HEK293 (cell line): ENCODE results near the gene PTDSS2.
"Not testable (repeated sequence)": the region's sequence is repeated elsewhere in the genome, so short reads cannot be mapped to it uniquely, and the experiment has no call there.

Experiments used
- CTCF ChIA-PET: fragments of 350-600 bp; formaldehyde crosslinking; extraction: SDS; loops from one replicate; lab custom pipeline; 2021; ENCODE audit warnings: antibody characterized with exemption; lab: Yijun Ruan, JAX
- POLR2A ChIA-PET: fragments of 300-600 bp; formaldehyde crosslinking; extraction: SDS; loops from one replicate; lab custom pipeline; 2020; ENCODE audit warnings: antibody characterized with exemption, inconsistent platforms; lab: Yijun Ruan, JAX
- H3K27ac ChIP-seq: fragments of 200-500 bp; sonication (Bioruptor generic); 2 replicates; pipeline ENCODE4 v1.5.1; 2014; ENCODE audit warnings: low read depth, low read length, control low read depth, inconsistent platforms; ENCODE audit errors: extremely low read depth
- H3K36me3 ChIP-seq, 2 experiments: fragments of 200-500 bp in 1 of 2; sonication (Bioruptor generic) in 1 of 2; 1 replicate in 1 of 2; 2 replicates in 1 of 2; pipeline ENCODE4 v1.5.1; 2014 to 2017; ENCODE audit warnings: inconsistent platforms in 2 of 2, low read length in 2 of 2; ENCODE audit not compliant: control insufficient read depth in 2 of 2, insufficient read depth in 1 of 2
- H3K4me1 ChIP-seq: fragments of 200-500 bp; sonication (Bioruptor generic); 2 replicates; pipeline ENCODE4 v1.5.1; 2014; ENCODE audit warnings: mild to moderate bottlenecking, low read length, inconsistent platforms; ENCODE audit not compliant: control insufficient read depth, insufficient read depth
- H3K4me3 ChIP-seq: 2 replicates; pipeline ENCODE4 v1.5.1; 2011; ENCODE audit warnings: low read depth, mild to moderate bottlenecking, control low read depth, low read length, moderate library complexity
- H3K9me3 ChIP-seq: fragments of 200-500 bp; sonication (Bioruptor generic); 2 replicates; pipeline ENCODE4 v1.5.1; 2014; ENCODE audit warnings: low read depth, low read length, inconsistent platforms; ENCODE audit not compliant: control insufficient read depth, insufficient read depth
- HOXA7 ChIP-seq: sonication (generic); formaldehyde crosslinking; IDR thresholded peaks from 2 replicates; pipeline ENCODE4 v1.8.1; 2022; ENCODE audit warnings: missing genetic modification reagents, borderline replicate concordance
- INSM2 ChIP-seq: fragments of 450-650 bp; formaldehyde crosslinking; IDR thresholded peaks from 2 replicates; pipeline ENCODE4 v1.5.1; 2016; ENCODE audit warnings: missing biosample characterization, missing genetic modification characterization
- KLF7 ChIP-seq: fragments of 450-650 bp; formaldehyde crosslinking; IDR thresholded peaks from 2 replicates; pipeline ENCODE4 v1.5.1; 2016; ENCODE audit warnings: missing biosample characterization, missing genetic modification characterization, borderline replicate concordance
- MYNN ChIP-seq: fragments of 450-650 bp; formaldehyde crosslinking; IDR thresholded peaks from 2 replicates; pipeline ENCODE4 v1.5.1; 2016; ENCODE audit warnings: missing biosample characterization, missing genetic modification characterization, borderline replicate concordance
- SALL2 ChIP-seq: fragments of 450-650 bp; formaldehyde crosslinking; IDR thresholded peaks from 2 replicates; pipeline ENCODE4 v1.5.0; 2017; ENCODE audit warnings: missing biosample characterization, mild to moderate bottlenecking, missing genetic modification characterization, borderline replicate concordance
- ZBTB10 ChIP-seq: fragments of 450-650 bp; formaldehyde crosslinking; IDR thresholded peaks from 2 replicates; pipeline ENCODE4 v1.5.1; 2016; ENCODE audit warnings: missing biosample characterization, missing genetic modification characterization
- ZBTB8A ChIP-seq: fragments of 450-650 bp; formaldehyde crosslinking; IDR thresholded peaks from 2 replicates; pipeline ENCODE4 v1.5.1; 2016; ENCODE audit warnings: missing biosample characterization, missing genetic modification characterization
- ZNF280D ChIP-seq: fragments of 450-650 bp; formaldehyde crosslinking; IDR thresholded peaks from 2 replicates; pipeline ENCODE4 v1.5.1; 2016; ENCODE audit warnings: missing biosample characterization, missing genetic modification characterization
- ZNF362 ChIP-seq: fragments of 450-650 bp; formaldehyde crosslinking; IDR thresholded peaks from 2 replicates; pipeline ENCODE4 v1.5.1; 2016; ENCODE audit warnings: missing biosample characterization, missing genetic modification characterization
- ZNF394 ChIP-seq: fragments of 450-650 bp; formaldehyde crosslinking; IDR thresholded peaks from 2 replicates; pipeline ENCODE4 v1.5.1; 2016; ENCODE audit warnings: missing biosample characterization, missing genetic modification characterization, mild to moderate bottlenecking, moderate library complexity, borderline replicate concordance
- ZNF513 ChIP-seq: fragments of 450-650 bp; IDR thresholded peaks from 2 replicates; pipeline ENCODE4 v1.5.1; 2018; ENCODE audit warnings: missing biosample characterization, missing genetic modification characterization
- ZNF548 ChIP-seq: fragments of 450-650 bp; formaldehyde crosslinking; IDR thresholded peaks from 2 replicates; pipeline ENCODE4 v1.5.1; 2016; ENCODE audit warnings: missing biosample characterization, missing genetic modification characterization
- ZNF658 ChIP-seq: fragments of 450-650 bp; formaldehyde crosslinking; IDR thresholded peaks from 2 replicates; pipeline ENCODE4; 2016; ENCODE audit warnings: missing biosample characterization, missing genetic modification characterization
- ZNF707 ChIP-seq: fragments of 450-650 bp; formaldehyde crosslinking; IDR thresholded peaks from 2 replicates; pipeline ENCODE4 v1.5.1; 2016; ENCODE audit warnings: missing biosample characterization, missing genetic modification characterization
- ZNF792 ChIP-seq: fragments of 450-650 bp; formaldehyde crosslinking; IDR thresholded peaks from 2 replicates; pipeline ENCODE4 v1.5.1; 2016; ENCODE audit warnings: missing biosample characterization, missing genetic modification characterization
- ZNF830 ChIP-seq: fragments of 450-650 bp; IDR thresholded peaks from 2 replicates; pipeline ENCODE4 v1.5.0; 2018; ENCODE audit warnings: missing biosample characterization, missing genetic modification characterization, low read depth, mild to moderate bottlenecking, moderate library complexity

Gene PTDSS2

GRCh38 chr11:422249-422656 lies 27.8 kb upstream of the PTDSS2 start:
- ChIA-PET CTCF (interaction anchor here (0.9 kb wide), 1 partner anchor 26 kb away, joined by 3 read pairs; no protein-coding TSS in a partner anchor), POLR2A (interaction anchor here (0.6 kb wide), 1 partner anchor 15 kb away, joined by 3 read pairs; no protein-coding TSS in a partner anchor)
- TF ChIP-seq MYNN (tag by site-specific recombination): no peak
- no peak for TF ChIP-seq SALL2 (tag by site-specific recombination)
- peak; percentile 72 for TF ChIP-seq ZNF394 (tag by site-specific recombination)
- no peak for TF ChIP-seq KLF7 (tag by site-specific recombination)
- no peaks in the 10 kb centered on the region for H3K36me3 ChIP-seq
- no peaks in the 10 kb centered on the region for H3K4me1 ChIP-seq
- no peaks in the 10 kb centered on the region for H3K9me3 ChIP-seq
- H3K27ac ChIP-seq: no peak overlapping the region
- H3K4me3 ChIP-seq: no peak overlapping the region

- POLR2A ChIA-PET: no interaction called here
- H3K36me3 ChIP-seq: no peaks in the 10 kb centered on the region
- TF ChIP-seq ZNF513 (tag by site-specific recombination) (no peak), ZNF548 (tag by site-specific recombination) (no peak), ZNF830 (tag by site-specific recombination) (no peak), HOXA7 (CRISPR knock-in tag) (no peak), ZNF280D (tag by site-specific recombination) (no peak), ZBTB8A (no peak), ZNF707 (no peak), INSM2 (tag by site-specific recombination) (no peak), ZNF362 (no peak), ZNF792 (no peak), ZBTB10 (tag by site-specific recombination) (no peak), ZNF658 (tag by site-specific recombination) (no peak)
Measured at GRCh38 chr11:424232-424631, 25.8 kb upstream of the PTDSS2 start.

GRCh38 chr11:424766-425165 lies 25.3 kb upstream of the PTDSS2 start:
- H3K27ac ChIP-seq, H3K4me3 ChIP-seq, H3K4me1 ChIP-seq, H3K9me3 ChIP-seq, H3K36me3 ChIP-seq, CTCF ChIA-PET, POLR2A ChIA-PET: not testable (repeated sequence)

More at GRCh38 chr11:424232-424631, 25.8 kb upstream of the PTDSS2 start:
- no peaks in the 10 kb centered on the region for H3K9me3 ChIP-seq
- H3K27ac ChIP-seq: no peak overlapping the region
- no peaks in the 10 kb centered on the region for H3K4me1 ChIP-seq
- CTCF ChIA-PET: interaction anchor here (0.6 kb wide), 1 partner anchor 94 kb away, joined by 3 read pairs; no protein-coding TSS in a partner anchor
- no peak overlapping the region for H3K4me3 ChIP-seq
